ENCODE results near the gene LIN9.

Gene LIN9

GRCh38 chr1:226320930-226321329 is 12.0 kb upstream of the LIN9 start:
- DNase-seq (ENCODE audit: low read depth): no peak

DNA sequence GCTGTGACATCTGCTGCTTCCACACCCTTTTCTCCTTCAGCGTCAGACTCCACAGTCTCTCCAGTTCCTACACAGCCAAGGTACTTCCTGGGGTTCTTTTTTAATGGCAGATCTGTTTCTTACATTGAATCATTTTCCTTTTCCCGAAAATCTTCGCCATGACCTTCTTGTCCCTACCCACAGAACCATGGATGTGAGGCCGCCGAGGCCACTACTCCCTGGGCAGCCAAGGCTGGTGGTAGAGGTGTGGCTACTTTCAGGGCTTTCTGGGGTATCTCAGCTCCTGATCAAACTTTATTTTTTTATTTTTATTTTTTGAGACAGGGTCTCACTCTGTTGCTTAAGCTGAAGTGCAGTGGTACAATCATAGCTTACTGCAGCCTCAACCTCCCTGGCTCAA is 9.5 kb upstream of the LIN9 start:
- DNase-seq (ENCODE audit: low read depth): no peak

GRCh38 chr1:226314055-226314454 is 5.1 kb upstream of the LIN9 start:
- DNase-seq (ENCODE audit: low read depth): no peak

GRCh38 chr1:226312065-226312464 is 3.1 kb upstream of the LIN9 start:
- DNase-seq (ENCODE audit: low read depth): no peak

GRCh38 chr1:226311376-226311775 is 2.4 kb upstream of the LIN9 start:
- no peak for DNase-seq (ENCODE audit: low read depth)

DNA sequence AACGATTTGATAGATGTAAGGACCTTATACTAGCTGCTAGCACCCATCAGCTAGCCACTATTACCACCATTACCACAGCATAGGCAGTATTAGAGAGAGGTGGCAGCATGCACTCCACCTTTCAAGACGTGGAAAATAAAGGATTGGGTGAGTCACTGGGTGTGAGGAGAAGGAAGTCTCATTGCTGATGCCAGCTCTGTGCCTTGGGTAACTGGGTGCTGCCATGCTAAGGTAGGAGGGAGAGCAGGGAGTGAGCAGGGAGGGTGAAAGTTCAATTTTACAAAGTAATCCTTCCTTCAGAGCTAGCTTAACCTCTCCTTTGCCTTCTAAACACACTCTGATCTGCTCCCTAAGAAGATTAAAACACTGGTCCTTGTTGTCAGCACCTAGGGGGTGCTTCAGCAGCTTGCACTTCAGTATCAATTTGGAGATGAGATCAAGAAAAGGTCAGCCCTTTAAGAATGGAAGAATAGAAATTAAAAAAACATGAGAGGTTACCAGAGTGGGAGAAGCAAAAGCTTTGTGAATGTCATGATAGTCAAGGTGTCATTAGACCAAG is 1.8 kb upstream of the LIN9 start:
- no peak for DNase-seq (ENCODE audit: low read depth)

GRCh38 chr1:226310245-226310540 is 1.2 kb upstream of the LIN9 start:
- DNase-seq (ENCODE audit: low read depth): no peak

GRCh38 chr1:226309398-226310244 is 657 bp upstream of the LIN9 start:
- DNase-seq (ENCODE audit: low read depth): no peak

GRCh38 chr1:226308166-226308722 is 720 bp downstream of the LIN9 start:
- DNase-seq (ENCODE audit: low read depth): no peak

GRCh38 chr1:226306425-226306824 is 2.5 kb downstream of the LIN9 start:
- no peak for DNase-seq (ENCODE audit: low read depth)

DNA sequence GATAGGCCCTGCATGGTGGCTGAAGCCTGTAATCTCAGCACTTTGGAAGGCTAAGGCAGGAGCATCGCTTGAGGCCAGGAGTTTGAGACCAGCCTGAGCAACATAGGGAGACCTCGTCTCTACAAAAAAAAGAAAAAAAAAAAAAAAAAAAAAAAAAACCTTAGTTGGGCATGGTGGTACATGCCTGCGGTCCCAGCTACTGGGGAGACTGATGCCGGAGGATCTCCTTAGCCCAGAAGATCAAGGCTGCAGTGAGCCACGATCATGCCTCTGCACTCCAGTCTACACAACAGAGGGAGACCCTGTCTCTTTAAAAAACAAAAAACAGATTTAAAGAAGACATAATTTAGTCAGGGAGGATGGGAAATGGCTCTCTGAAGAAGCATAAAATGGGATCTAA is 3.8 kb downstream of the LIN9 start:
- no peak for DNase-seq (ENCODE audit: low read depth)

DNA sequence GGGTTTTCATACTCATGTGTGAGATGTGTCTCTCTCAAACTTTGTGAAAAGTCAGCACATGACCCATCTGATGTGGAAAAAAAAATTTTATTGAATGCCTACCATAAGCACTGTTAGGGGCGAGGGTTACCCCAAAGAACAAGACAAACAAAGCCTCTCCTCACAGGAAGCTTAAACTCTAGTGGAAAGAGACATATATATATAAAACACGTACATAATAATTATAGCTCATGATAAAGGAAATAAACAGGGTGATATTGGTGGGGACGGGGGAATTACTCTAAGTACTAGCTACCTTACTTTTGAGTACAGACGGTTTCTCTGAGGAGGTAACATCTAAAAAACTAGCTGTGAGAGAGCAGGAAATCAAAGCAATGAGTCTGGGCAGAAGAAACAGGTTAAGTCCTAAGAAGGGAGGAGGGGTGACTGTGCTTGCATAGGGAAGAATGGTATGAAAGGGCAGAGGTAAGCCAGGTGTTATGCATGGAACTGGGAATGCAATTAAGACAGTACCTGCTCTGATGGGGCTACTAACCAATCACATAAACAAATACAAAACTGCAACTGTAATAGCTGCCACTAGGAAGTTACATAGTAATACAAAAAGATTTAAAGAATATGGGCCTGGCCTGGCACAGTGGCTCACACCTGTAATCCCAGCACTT is 4.5 kb downstream of the LIN9 start:
- DNase-seq (ENCODE audit: low read depth): no peak

GRCh38 chr1:226302731-226303130 is 6.2 kb downstream of the LIN9 start:
- DNase-seq (ENCODE audit: low read depth): no peak

DNA sequence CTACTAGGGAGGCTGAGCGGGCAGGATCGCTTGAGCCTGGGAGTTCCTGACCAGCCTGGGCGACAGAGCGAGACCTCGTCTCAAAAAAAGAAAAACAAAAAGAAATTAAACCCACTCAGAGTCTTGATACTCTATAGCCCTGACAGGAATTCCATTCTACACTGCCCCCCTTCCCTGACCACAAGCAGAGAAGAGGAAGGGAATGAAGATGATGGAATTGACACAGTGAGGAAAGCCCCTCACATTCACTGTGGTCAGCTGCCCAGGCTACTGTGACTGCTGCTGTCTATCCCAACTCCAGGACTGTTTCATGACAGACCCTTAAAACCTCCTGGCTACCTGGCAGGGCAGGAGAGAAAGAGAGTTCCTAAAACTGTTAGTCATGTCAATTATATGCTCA is 12.1 kb downstream of the LIN9 start:
- no peak for DNase-seq (ENCODE audit: low read depth)

DNA sequence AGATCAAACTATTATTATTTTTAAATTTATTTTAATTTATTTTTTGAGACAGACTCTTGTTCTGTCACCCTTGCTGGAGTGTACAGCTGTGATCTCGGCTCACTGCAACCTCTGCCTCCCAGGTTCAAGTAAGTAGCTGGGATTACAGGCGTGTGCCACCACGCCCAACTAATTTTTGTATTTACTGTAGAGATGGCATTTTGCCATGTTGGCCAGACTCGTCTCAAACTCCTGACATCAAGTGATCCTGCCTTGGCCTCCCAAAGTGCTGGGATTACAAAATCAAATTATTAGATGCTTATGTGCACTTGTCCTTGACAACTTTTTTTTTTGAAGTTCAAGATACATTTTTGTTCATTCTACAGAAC is 15.4 kb downstream of the LIN9 start:
- DNase-seq (ENCODE audit: low read depth): no peak

DNA sequence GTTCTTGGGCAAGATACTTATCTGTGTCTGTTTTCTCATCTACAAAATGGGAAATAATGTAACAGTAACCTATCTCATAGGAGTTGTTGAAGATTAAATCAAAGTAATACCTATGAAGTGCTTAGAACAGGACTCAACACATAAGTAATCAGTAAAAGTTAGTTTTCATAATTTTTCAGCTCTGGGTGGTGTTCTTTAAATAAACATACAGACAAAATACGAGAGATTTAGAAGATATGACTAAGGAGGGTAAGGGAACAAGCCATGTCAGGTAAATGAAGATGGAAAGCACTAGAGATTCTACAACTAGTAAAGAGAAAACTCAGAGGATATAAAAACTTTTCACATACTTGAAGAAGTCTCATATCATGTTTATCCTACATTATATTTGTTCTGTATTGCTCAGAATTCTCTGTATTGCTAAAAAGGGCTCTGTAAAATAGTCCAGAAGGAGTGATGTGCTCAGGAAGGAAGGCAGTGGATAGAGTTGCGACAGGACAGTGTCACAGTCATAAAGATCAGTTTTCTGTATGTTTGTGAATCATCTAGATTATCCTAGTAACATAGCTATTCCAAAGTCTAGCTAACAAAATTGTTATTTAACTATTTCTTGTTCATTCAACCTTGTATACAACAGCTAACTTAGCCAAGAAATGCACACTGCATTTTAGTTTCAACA is 16.0 kb downstream of the LIN9 start:
- no peak for DNase-seq (ENCODE audit: low read depth)

DNA sequence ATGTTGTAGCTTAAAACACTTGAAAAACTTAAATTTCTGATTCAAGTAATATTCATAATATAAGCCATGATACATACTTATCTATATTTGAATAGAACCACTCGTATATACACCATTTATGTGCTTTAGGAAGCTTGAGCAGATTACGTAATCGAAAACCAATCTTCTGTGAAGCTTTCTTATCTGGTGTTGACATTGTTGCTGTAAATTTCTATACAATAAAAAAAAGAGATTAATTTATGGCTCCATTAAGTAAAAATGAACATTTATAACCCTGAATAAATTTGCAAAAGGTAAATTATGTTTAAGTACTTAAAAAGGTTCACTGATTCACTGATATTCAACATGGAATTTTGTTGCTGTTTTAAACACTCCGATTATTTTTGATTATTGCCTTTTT is 21.4 kb downstream of the LIN9 start:
- DNase-seq (ENCODE audit: low read depth): no peak

DNA sequence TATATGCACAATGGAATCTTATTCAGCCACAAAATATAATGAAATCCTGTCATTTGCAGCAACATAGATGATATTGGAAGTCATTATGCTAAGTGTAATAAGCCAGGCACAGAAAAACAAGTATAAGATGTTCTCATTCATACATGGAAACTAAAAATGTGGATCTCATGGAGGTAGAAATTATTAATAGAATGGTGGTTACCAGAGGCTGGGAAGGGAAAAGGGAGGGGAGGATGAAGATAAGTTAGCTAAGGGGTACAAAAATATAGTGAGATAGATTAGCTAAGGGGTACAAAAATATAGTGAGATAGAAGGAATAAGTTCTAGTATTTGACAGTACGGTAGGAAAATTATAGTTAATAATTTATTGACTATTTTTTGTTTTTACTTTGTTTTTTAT is 27.9 kb downstream of the LIN9 start:
- no peak for DNase-seq (ENCODE audit: low read depth)

DNA sequence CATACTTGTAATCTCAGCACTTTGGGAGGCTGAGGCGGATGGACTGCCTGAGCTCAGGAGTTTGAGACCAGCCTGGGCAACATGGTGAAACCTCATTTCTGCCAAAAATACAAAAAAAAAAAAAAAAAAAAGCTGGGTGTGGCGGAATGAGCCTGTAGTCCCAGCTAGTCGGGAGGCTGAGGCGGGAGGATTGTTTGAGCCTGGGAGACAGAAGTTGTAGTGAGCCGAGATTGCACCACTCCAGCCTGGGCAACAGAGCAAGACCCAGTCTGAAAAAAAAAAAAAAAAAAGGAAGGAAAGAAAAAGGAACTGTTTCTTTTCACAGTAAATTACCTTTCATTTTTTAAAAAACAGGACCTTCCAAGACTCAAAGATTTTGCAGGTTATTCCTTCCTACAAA is 29.5 kb downstream of the LIN9 start:
- no peak for DNase-seq (ENCODE audit: low read depth)

GRCh38 chr1:226277897-226278296 is 31.1 kb downstream of the LIN9 start:
- no peak for DNase-seq (ENCODE audit: low read depth)

- DNase-seq (ENCODE audit: low read depth): no peak
These were observed 32.0 kb downstream of the LIN9 start for GRCh38 chr1:226276987-226277386.

DNA sequence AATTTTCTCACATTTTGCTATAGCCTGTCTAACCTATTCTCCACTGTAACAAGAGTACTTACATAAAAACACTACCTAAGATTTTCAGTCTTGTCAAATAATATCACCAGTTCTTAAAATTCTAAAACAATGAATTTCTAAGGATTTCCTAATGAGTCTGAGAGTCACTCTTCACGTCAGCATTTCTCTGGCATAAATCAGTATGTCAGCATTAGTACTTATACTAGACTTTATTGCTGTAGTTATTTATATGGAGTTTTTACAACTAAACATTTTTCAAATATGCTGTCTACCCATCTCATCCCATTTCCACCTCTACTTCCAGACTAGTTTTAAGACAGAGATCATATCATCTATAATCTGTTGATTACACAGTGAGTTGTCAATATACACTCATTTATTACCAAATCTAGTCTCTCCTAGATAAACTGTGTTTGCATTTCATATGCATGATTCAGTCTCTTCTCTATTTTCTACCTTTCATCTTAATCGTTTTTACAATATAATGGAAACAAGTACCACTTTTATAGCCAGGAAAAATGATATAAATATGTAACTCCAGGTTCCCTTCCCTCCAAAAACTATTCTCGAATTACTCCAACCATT is 32.8 kb downstream of the LIN9 start:
- DNase-seq (ENCODE audit: low read depth): no peak
